SK-N-MC (cell line): Measurements from ENCODE around the gene DCP2.

ENCODE experiments used
- EZH2 ChIP-seq: fragments of 200-600 bp; sonication (generic); IDR thresholded peaks from one replicate; pipeline ENCODE4 v1.6.1; 2017; ENCODE audit warnings: antibody characterized with exemption
- FOXP2 ChIP-seq: optimal IDR thresholded peaks from 2 replicates; pipeline ENCODE3; 2011; ENCODE audit warnings: mild to moderate bottlenecking, moderate library complexity; ENCODE audit not compliant: insufficient read depth; ENCODE audit errors: extremely low read length, control extremely low read depth
- POLR2AphosphoS5 ChIP-seq: IDR thresholded peaks from 2 replicates; pipeline ENCODE4 v1.6.1; 2012; ENCODE audit warnings: mild to moderate bottlenecking, low read depth, low read length, borderline replicate concordance

DNA sequence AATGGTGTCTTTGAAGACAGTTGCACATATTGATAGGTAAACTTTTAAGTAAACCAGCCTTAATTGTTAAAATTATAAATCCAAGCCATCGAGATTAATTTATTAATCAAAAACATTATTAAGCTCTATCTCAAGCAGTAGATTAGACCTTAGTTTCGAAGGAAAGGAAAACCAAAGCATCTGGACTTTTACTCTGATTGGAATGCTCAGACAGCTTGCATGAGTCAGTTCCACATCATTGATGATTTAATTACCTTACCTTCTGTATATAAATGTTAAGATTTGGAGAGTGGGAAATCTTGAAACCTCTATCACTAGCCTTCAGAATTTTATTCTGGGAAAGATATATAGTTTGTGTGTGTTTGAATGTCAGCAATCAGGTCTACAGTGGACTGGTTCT is 23.9 kb downstream of the DCP2 start:
- TF ChIP-seq POLR2AphosphoS5, result no peak
- TF ChIP-seq EZH2, result no peak
- no peak for TF ChIP-seq FOXP2
